B cell (primary cell): Measurements from ENCODE around the gene GAREM1.

Source experiments
- EZH2 ChIP-seq: IDR thresholded peaks from 2 replicates; pipeline ENCODE4 v1.6.1; 2012; ENCODE audit warnings: borderline replicate concordance, low read depth, mild to moderate bottlenecking, moderate library complexity, low read length; ENCODE audit not compliant: insufficient read depth, poor library complexity, severe bottlenecking
- TF ChIP-seq, protein P1 (sequence below): fragments of 200-600 bp; IDR thresholded peaks from one replicate; pipeline ENCODE4 v1.8.0; 2022; ENCODE audit warnings: antibody characterized with exemption, mild to moderate bottlenecking

DNA sequence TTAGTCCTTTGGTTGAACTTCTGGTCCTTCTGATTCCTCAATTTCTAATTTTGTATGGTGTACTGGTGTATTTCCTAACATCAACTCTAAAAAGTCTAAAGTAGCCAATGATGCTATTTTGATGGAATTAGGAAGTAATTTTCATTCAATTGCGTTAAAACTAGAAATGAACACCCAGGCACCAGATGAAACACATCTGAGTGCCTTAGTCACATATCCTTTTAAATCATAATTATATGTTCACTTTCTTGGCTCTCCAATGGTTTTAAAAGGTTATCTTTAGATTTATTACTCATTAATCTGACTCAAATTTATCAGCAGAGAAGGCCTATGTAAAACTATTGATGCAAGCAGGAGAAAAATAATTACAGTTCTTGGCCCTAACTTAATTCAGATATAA is 119.7 kb downstream of the GAREM1 start:
- TF ChIP-seq, protein P1, sequence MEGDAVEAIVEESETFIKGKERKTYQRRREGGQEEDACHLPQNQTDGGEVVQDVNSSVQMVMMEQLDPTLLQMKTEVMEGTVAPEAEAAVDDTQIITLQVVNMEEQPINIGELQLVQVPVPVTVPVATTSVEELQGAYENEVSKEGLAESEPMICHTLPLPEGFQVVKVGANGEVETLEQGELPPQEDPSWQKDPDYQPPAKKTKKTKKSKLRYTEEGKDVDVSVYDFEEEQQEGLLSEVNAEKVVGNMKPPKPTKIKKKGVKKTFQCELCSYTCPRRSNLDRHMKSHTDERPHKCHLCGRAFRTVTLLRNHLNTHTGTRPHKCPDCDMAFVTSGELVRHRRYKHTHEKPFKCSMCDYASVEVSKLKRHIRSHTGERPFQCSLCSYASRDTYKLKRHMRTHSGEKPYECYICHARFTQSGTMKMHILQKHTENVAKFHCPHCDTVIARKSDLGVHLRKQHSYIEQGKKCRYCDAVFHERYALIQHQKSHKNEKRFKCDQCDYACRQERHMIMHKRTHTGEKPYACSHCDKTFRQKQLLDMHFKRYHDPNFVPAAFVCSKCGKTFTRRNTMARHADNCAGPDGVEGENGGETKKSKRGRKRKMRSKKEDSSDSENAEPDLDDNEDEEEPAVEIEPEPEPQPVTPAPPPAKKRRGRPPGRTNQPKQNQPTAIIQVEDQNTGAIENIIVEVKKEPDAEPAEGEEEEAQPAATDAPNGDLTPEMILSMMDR, result no peak
- no peak for TF ChIP-seq EZH2
